ENCODE data around the gene ALDH3A1.

The ALDH3A1 gene

GRCh38 chr17:19702217-19702641 is 45.9 kb downstream of the ALDH3A1 start:
- Mint-ChIP-seq H3K27ac (peak overlapping the region; percentile 92 to 99 (median 97)), H3K27me3 (ENCODE audit: low read depth) (no peaks in the 10 kb centered on the region), H3K36me3 (ENCODE audit: low read depth) (no peaks in the 10 kb centered on the region), H3K9me3 (no peaks in the 10 kb centered on the region), H3K4me3 (no peak overlapping the region), H3K4me1 (peaks cover 31% of the 10 kb centered on the region)
- TF ChIP-seq CTCF (IDR thresholded peaks at IDR 0.05; ENCODE audit: unreplicated experiment in 3 of 3): no peak
